NCI-H510A treated with DMSO at 0.1 percent for 48 hours (cell line): ENCODE results near the gene DLX6.
"Not testable (repeated sequence)": the region's sequence is repeated elsewhere in the genome, so short reads cannot be mapped to it uniquely, and the experiment has no call there.

ENCODE experiments used
- DNase-seq: peaks from one replicate; lab custom pipeline; 2025; lab: John Stamatoyannopoulos, UW

The DLX6 gene

GRCh38 chr7:97024209-97025129, 19.1 kb downstream of the DLX6 start, which contains the start of gene DLX5:
Gene DLX5, minus strand, starts transcription at chr7:97024831. Its CDS starts 208 bp downstream, at chr7:97024623.
- peak; percentile 35 for DNase-seq

DNA sequence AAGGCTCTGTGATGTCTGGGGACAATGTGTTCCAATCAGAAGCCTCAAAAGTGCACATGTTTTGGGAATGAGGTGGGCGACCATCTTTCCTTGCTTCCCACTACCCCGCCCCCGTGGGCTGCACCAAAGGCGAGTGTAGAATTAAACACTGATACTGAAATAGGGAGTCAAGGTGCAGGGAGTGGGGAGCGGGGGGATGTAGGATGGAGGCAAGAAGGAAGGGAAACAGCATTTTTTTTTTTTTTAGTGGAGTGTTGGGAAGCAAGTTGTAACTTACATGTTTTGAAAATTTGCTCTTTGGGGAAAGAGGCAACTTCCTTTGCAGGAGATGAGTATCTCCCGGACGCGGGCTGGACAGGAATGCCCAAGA, 19.8 kb downstream of the DLX6 start:
- no peak for DNase-seq

DNA sequence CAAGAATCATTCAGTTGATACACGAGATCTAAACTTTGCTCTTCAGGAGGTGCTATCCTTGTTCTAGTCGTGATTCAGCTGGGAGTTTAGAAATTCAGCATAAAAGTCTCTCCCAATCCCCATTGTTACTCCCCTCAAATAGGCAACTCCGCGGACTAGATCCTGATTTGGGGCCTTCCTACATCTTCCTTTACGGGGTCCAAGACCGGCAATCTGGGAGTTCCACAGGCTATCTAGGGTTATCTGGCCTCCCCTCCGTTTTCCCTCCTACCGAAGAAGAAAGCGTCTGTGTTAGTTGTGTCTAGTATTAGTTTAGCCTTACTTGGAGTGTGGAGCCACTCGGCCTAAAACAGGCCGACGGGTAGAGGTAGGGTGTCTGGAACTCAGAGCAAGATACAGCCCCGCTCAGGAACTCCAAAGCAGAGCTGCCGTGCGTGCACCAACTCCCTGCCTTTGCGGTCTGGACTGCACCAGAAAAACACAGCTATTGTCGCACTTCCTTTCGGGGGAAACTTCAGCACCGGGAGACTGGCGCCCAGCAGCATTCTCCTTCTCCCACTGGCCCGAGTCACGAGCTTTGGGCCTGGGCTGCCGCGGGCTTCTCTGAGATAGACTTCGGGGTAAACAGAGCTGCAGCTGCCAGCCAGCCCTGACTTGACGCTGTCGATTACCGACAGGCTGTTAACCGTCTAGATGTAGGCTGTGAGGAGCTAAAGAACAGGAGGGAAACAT, 20.8 kb downstream of the DLX6 start:
- no peak for DNase-seq

DNA sequence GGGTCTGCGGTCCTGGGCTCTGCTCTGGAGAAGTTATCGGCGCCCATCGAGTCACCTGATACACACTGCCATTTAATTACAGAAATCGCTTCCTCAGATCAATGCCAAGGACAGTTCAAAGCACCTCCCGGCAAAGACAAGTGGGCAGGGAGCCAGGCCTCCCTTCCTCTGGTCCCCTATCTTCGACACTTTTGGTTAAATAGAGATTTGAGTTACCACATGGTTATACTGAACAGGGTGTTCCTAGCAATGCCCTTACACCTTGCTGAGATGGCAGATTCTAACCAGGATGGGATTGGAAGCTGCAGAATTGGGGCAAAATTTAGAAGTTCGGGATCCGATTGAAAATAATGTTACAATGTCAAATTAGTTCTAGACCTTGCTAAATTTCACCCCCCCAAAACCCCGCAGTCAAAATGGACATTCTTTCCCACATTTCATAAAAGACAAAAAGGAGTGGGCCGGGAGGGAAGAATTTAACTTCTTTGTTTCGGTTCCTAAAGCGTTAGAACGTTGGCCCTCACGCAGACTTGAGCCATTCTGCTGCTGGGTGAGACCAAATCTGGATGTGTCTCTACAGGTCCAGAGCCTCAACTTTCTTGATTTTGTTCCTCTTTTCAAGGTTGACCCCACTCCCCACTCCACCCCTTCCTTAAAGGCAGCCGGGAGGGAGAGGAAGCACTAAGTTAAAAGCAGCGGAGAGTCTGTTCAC, 21.5 kb downstream of the DLX6 start:
- no peak for DNase-seq

DNA sequence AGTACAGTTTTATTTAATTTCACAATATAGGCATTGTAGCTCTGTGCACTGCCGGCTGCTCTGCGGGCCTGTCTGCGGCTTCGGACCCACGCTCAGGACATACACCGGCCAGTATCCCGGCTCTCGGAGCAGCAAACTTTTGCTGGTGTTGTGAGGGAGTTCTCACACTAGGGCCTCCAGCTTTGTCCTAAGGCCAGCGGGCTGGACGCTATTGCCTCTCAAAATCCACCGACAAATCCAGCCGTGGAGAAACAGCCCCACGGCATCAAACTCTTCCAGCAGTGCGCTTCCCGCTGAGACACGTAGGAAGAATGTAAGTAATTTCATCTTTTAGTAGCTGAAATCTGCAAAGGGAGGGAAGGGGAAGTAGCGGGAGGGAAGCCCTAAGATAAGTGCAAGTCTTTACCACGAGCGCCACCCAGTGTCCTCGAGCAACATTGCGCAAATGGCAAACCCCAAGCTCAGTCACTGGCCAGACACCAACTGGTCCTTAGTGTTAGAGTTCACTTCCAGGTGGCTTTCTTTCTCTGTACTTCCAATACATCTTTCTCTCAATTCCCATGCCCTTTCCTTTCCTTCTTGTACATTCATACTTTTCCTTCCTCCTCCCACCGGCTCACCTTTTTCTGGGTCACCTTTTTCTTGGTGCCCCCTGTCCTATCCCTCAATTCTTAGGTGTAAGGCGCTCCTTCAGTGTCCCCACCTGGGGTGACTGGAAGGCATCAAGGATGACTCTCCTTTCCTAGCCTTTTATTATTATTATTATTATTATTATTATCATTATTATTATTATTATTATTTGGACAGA, 22.3 kb downstream of the DLX6 start:
- peak; percentile 68 for DNase-seq

GRCh38 chr7:97034213-97034852, 29.0 kb downstream of the DLX6 start:
- not testable (repeated sequence) for DNase-seq

- no peak for DNase-seq
Measured at GRCh38 chr7:97039374-97040065, 34.2 kb downstream of the DLX6 start.

GRCh38 chr7:97043281-97043680, 37.9 kb downstream of the DLX6 start:
- no peak for DNase-seq
